Fibroblast of skin of right quadriceps (primary cell): ENCODE data around the gene ZNF80.

Experiments
- DNase-seq: peaks from one replicate; pipeline ENCODE4 v3.0.0-alpha.2; 2013

The ZNF80 gene

DNA sequence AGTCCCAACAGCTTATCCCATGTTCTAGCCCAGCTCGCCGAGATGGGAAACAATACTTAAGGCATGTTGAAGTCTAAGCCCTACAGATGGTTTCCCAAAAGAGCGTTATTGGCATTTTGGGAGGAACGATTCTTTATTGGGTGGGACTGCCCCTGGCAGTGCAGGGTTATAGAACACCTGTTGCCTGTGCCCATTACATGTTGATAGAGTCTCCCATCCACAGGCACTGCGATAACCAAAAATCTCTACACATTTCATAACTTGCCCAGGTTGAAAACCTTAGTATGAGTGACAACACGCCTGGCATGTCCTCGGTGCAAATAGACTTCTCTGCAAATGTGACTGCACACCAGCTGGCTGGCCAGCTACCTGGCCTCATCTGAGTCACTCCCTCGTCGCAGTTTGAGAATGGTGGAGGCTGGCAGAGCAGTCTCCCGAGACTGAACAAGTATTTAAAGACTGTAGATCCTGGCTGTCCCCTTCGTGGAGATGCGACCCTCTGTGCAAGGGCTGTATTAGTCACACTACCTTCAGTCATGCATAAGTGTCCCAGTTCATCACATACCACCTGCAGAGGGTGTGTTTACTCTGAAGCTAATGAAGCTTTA lies 18.7 kb downstream of the ZNF80 start:
- DNase-seq = no peak

DNA sequence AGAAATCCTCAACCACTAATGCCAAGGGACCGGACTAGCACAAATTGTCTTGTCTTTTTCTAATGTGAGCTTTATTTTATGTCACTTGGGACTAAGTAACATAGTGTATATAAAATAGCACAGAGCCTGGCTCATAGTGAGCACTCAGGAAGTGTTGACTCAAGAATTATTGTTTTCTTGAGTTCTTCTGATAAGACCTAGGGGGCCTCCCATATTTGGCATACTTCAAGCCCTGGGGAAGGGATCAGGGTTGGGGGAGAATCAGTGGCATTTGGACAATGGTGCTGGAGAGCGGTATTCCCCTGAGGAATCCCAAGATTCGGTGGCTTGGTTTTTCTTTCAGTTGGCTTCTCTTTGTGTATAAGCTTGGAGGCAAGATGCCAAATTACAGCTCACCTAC lies 19.4 kb downstream of the ZNF80 start:
- no peak for DNase-seq

DNA sequence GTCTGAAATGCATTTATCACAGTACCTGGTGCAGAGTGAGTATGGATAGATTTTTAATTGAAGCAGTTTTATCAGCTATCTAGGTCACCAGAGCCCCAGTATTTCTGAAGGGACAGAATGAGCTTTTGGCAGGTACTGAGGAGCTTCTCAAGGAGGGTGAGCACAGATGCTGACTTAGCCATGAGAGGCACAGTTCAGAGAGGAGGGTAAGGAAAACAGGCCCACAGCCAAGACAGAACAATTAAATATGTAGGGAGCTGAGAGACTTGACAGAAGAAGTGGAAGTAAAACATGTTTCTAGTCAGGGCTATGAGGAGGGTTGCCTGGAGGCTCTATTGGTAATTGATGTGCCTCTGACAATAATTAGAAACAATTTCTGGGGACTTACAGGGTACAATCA lies 20.1 kb downstream of the ZNF80 start:
- no peak for DNase-seq

DNA sequence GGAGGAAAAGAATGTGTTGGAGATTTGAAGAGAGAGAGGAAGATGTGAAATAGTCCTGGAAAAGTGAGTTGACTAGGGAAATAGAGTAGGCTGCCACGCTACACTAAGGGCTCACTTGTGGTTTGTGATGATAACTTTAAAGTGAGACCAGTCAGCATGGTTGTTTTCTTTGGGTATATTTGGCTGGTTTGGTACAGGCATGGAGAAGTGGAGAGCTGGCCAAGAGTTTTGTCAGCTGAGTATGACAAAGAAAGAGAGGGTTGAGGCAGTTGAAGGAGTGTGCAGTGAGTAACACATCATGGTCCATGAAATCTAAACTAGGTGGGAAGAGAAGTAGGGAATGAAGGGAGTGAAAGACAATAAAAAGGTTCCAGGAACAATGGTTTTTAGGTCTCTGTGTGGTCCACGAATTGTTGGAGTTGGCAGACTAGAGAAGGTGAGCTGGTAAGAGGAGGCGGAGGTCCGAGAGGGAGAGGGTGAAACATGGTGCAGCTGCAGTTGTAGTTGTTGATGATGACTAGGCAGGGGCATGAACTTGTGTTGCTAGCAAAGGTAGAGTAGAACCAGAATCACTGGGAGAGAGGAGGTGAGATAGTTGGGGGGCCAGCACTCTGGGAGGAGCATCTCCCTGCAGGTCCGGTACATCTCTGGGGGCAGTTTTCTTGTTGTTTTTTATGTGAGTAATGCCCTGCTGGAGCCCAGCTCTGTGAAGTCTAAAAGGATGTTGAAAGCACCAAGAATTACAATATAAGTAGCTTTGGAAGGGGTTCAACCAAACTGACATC lies 21.0 kb downstream of the ZNF80 start:
- peak; percentile 20 for DNase-seq

DNA sequence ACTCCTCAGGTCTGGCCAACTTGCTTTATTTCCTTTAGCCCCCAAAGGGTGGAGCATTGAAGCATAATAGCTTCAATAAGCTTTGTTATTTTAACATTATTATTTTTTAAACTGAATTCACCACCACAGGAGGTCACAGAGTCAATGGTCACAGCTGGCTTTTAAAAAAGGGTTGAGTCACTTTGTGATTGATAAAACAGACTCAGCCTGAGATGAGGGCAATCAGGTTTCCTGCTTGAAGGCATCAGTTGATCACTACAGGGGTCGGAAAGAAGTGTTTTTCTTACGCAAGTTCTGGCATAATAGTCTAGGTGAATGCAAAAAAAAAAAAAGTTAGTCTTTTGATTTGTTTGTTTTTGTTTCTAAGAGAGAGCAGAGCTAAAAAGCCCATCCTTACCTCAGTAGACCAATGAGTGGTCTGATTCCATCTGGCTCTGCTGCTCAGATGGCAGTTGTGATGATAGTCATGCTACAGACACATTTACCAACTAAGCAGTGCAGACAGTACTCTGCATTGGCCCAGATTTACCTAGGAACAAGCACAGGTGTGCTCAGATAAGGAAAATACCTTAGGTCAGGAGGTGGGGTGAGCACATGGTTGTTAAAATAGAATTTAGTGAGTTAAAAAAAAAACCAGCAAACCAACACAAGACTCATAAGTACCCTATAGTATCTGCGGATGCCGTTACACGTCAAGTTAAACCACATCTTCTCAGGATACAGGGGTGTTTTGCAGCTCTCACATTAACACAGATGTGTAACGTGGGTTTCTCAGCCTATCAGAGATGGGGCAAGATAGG lies 22.6 kb downstream of the ZNF80 start:
- no peak for DNase-seq

DNA sequence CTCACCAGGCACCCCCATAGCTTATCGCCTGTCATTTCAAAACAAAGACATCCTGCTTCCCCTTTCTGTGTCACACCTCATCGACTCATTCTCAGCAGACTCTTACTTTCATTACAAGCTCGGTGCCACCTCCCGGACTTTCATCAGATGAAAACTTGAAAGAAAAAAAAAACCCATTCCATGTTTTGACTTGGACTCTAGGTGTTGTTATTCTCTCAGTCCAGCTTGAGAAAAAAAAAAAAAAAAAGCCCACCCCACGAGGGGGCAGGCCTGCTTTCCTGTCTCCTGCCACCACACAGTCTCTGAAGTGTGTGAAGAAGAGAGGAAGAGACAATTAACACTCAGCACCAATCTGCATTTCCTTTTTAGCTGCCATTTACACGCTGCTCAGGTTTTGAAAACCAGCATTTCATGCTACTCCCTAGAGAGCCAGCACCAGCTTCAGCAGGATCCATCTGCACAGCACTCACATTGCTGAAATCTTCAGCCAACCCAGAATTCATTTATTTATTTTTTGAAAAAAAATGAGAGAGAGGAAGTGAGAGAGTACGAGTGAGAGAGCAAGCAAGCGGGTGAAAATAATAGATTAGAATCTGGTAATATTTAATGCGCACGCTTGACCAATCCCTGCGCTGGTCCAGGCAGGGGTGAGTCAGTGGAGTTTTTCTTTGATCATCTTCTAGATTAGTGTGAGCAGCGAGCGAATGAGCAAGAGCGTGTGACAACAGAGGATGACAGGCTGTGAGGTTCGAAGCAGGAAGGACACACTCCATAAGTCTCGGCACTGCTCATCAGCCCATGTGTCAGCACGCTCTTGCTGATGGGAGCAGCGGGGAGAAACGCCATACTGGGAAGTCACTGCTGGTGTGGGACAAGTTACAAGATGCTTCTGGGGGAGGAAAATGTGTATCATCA lies 23.5 kb downstream of the ZNF80 start:
- peak; percentile 74 for DNase-seq

DNA sequence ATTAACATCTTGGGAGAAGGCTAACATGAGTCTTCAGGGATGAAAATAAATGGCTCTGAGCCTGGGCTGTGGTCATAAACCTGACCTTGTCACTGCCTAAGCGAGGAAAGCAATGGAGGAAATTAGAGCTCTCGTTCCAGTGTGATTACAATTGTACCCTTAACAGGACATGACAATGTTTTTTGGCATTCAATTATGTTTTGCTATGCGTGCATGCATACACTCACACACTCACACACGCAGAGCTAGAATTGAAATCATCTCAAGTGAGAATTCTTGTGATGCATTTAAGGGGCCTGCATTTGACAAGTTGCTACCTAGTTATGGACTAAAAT lies 24.1 kb downstream of the ZNF80 start:
- DNase-seq = peak; percentile 46

DNA sequence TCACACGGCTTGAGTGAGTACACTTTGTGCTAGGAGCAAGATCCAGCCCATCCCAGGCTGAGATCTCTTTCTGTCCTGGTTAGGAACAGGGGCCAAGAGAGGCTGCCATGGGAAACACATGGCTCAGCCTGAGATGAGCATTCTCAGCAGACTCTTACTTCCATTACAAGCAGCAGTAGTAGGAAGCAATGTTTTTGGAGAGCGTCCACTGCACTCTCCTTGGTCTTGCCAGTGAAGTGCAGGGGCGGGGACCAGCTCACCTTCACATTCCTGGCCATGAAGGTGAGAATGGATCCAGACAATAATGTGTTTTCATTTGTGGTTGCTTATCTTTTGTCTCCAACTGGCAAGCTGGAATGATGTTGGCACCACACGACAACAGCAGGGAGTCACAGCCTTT lies 24.7 kb downstream of the ZNF80 start:
- DNase-seq = no peak

DNA sequence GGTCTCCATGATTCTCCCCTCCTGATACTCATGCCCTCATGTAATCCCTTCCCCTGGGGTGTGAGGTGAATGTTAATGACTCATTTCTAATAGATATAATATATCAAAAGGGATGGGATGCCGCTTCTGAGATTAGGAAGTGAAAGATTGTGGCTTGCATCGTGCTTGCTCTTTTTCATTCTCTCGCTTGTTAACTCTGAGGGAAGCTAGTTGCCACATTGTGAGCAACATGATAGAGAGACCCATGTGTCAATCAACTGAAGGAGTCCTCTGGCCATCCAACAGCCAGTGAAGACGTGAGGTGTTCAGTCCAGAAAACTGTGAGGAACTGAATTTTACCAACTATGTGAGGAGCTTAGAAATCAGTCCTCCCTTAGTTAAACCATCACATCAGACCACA lies 29.6 kb downstream of the ZNF80 start:
- DNase-seq = no peak

DNA sequence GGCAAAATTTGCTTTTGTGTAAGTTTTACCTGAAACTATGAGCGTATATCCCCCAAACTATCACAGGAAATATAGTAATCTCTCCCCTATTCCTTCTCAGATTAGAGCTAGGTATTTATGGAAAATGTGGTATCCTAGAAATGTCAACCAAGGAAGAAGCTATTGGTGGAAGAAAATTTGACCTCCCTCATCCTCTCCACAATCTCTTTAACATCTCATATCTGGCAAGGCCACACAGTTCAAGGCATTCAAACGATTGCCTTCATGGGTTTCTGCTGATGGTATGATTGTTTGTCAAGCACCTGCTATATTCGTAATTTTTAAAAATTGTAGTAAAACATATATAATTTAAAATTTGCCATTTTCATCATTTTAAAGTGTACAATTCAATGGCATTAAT lies 31.0 kb downstream of the ZNF80 start:
- DNase-seq = no peak

DNA sequence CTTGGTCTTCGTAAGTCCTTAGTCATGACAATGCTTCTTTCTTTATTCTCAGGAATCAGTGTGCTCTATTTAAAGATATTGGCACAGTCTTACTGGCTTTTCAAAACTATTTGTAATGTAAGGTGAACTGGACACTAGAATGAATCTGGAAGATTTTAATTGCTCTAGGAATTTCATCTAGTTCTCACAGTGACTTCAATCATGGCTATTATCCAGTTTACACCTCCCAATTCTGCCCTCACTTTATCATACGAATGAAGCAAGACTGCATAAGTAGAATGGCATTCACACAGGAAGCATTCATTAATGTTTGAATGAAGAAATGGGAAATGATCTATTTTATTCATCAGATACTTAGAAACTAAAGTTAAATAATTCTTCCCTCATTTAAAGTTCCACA lies 31.8 kb downstream of the ZNF80 start:
- peak; percentile 4 for DNase-seq

DNA sequence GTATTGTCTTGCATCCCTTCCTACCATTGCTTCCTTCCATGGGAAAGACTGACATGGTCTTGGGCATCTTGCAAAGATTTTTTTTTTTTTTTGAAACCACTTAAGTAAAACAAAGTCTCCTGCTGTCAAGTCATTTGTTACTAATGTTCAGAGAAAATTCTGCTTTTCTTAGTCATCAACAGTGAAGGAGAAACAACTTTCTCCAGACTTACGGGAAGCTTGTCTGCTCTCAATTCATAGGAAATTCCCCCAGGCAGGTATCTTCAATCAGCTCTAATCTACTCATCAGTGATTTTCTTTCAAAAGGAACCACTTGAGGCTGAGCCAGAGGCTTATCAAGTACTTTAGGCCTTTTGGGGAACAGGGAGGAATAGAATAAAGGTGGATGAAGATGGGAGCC lies 42.6 kb downstream of the ZNF80 start:
- no peak for DNase-seq

DNA sequence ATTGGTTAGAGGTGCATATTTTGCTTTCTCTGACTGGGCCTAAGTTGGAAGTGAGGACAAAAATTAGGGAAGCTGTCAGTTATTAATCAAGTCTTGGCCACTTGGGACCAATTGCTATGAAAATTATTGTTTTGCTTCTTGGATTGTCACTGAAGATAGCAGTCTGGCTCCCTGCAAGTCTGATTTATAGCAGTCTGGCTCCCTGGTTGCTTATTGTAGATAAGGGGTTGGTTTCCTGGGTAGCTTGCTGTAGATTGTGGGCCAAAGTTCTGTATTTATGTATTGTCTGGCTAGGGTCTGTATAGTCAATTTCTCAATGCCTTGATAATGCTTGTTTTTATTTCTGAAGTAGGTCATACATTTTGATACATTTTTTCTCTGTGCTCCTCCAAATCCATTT lies 45.2 kb downstream of the ZNF80 start:
- no peak for DNase-seq

DNA sequence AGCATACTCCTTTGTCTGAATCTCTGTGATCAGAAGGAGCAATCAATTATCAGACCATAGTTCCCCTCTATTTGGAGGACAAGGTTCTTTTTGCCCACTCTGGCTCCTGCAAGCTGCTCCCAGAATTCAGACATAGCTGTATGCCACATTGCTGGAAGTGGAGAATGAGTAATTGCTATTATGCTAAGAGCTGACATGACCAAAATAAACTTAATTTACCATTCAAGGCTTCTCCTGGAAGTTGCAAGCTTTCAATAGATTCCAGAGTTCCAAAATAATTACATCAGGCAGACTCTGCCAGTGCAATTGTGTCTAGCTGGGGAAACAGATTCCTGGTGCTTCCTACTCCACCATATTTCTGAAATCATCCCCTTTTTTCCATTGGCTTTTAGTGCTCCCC lies 50.9 kb downstream of the ZNF80 start:
- DNase-seq = no peak
